Sigmoid colon (tissue), 4 donors: Measurements from ENCODE around the gene NUMB.

ENCODE experiments used
- EP300 ChIP-seq, 4 donors: sonication (generic); formaldehyde crosslinking; IDR thresholded peaks; one replicate each; pipeline ENCODE4 v1.6.1; 2017; ENCODE audit warnings: antibody characterized with exemption in 4 of 4
- POLR2A ChIP-seq, 2 donors: fragments of 450-650 bp; IDR thresholded peaks; one replicate each; pipeline ENCODE4 v1.6.1; 2016; ENCODE audit warnings: antibody characterized with exemption in 2 of 2, mild to moderate bottlenecking in 2 of 2, moderate library complexity in 2 of 2
- POLR2AphosphoS5 ChIP-seq, 4 donors: sonication (generic); formaldehyde crosslinking; IDR thresholded peaks; one replicate each; pipeline ENCODE4 v1.6.1; 2017; ENCODE audit warnings: antibody characterized with exemption in 4 of 4
- TF ChIP-seq, protein P1 (sequence below), 4 experiments: fragments of 450-650 bp in 3 of 4; fragments of 200-600 bp in 1 of 4; IDR thresholded peaks; one replicate each; pipeline ENCODE4 v1.5.1; 2016 to 2019; ENCODE audit warnings: antibody characterized with exemption in 4 of 4, mild to moderate bottlenecking in 3 of 4, moderate library complexity in 2 of 4

DNA sequence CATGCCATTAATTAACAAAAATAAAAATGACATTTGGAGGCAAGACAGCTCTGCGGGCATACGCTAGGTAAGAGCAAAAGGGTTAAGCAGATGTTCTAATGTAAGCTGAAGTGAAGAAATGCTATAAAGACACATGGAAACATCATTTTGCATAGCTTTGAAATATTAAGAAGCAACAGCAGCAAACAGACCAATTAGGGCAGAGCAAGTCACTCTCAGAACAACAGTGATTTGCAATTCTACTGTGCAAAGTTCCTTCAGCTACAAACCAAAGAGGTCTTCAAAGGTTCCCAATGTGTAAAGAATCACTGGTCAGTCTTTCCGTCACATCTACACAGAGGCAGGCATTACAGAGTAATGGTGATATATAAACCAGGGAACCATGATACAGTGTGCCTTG lies 152.8 kb downstream of the NUMB start:
- TF ChIP-seq, protein P1, sequence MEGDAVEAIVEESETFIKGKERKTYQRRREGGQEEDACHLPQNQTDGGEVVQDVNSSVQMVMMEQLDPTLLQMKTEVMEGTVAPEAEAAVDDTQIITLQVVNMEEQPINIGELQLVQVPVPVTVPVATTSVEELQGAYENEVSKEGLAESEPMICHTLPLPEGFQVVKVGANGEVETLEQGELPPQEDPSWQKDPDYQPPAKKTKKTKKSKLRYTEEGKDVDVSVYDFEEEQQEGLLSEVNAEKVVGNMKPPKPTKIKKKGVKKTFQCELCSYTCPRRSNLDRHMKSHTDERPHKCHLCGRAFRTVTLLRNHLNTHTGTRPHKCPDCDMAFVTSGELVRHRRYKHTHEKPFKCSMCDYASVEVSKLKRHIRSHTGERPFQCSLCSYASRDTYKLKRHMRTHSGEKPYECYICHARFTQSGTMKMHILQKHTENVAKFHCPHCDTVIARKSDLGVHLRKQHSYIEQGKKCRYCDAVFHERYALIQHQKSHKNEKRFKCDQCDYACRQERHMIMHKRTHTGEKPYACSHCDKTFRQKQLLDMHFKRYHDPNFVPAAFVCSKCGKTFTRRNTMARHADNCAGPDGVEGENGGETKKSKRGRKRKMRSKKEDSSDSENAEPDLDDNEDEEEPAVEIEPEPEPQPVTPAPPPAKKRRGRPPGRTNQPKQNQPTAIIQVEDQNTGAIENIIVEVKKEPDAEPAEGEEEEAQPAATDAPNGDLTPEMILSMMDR (IDR thresholded peaks at IDR 0.05): no peak
- no peak for TF ChIP-seq POLR2AphosphoS5 (IDR thresholded peaks at IDR 0.05)
- TF ChIP-seq EP300 (IDR thresholded peaks at IDR 0.05): no peak
- TF ChIP-seq POLR2A (IDR thresholded peaks at IDR 0.05): no peak
